ENCODE results near the gene DFFA.

Gene DFFA

DNA sequence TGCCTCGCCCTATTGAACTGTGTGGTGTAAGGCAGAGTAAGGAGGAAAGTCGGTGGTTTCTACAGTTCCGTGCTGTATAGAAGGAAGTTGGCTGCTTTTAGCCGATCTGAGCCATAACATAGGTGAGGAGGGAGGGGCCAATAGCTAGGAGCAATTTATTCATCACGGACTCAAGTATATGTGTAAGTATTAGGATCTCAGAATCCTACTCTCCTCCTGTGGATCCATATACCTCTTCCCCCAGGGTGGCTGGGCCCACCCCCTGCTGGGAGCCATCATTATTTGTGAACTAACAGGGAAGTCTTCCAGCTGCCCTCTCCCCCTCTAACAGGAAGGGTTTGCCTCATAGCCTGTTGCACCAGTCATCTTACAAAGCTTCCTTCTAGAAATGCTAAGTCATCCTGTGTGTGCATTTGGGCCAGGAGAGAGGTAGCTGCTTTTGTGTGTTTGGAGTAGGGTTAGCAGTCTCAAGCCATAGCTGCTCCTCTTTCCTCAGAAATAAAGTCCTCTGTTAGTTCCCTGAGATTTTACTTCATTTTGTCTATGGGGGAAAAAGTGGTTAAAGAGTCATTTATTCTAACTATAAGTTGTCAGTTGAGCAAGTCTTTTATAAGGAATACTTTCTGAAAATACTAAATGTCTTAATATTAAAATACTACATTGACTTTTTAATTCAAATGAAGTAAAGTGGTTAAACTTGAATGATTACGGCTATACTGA lies 57.0 kb downstream of the DFFA start:
- Histone ChIP-seq H3K4me3 (ENCODE audit: insufficient read length, low read depth) (no peak overlapping the region), H3K9me3 (ENCODE audit: insufficient read depth, low read length) (no peaks in the 10 kb centered on the region), H3K27me3 (ENCODE audit: insufficient read depth, insufficient read length) (no peaks in the 10 kb centered on the region), H3K4me1 (ENCODE audit: insufficient read depth, insufficient read length) (peaks cover 2% of the 10 kb centered on the region), H3K36me3 (ENCODE audit: insufficient read depth, insufficient read length, low read length) (peaks cover 92% of the 10 kb centered on the region), H3K9ac (ENCODE audit: insufficient read length, low read depth) (no peak overlapping the region)
- no peak for DNase-seq (ENCODE audit: low read depth, low spot score)
- TF ChIP-seq ZNF274 (IDR thresholded peaks at IDR 0.05; ENCODE audit: low read depth, low read length) (no peak), SUZ12 (IDR thresholded peaks at IDR 0.05; ENCODE audit: extremely low read depth, insufficient read depth, insufficient read length) (no peak), YY1 (IDR thresholded peaks at IDR 0.05; ENCODE audit: insufficient read depth, insufficient read length) (no peak)

DNA sequence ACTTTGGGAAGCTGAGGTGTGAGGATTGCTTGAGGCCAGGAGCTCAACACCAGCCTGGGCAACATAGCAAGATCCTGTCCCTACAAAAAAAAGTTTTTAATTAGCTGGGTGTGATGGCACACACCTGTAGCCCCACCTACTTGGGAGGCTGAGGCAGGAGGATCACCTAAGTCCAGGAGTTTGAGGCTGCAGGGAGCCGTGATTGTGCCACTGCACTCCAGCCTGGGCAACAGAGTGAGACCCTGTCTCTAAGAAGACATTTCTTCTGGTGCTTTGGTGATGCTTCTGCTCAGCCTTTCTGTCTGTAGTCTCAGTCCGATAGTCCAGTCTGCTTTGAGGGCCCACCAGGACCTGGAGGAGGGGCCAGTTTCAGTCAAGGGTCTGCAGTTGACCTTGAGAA lies 65.1 kb downstream of the DFFA start:
- TF ChIP-seq SUZ12 (IDR thresholded peaks at IDR 0.05; ENCODE audit: extremely low read depth, insufficient read depth, insufficient read length) = no peak
- no peak for TF ChIP-seq ZNF274 (IDR thresholded peaks at IDR 0.05; ENCODE audit: low read depth, low read length)
- TF ChIP-seq YY1 (IDR thresholded peaks at IDR 0.05; ENCODE audit: insufficient read depth, insufficient read length) = no peak
- Histone ChIP-seq H3K4me3 (ENCODE audit: insufficient read length, low read depth) (no peak overlapping the region), H3K27me3 (ENCODE audit: insufficient read depth, insufficient read length) (no peaks in the 10 kb centered on the region)

More for the DNA sequence above, 65.1 kb downstream of the DFFA start:
- Histone ChIP-seq H3K4me1 (ENCODE audit: insufficient read depth, insufficient read length) (no peaks in the 10 kb centered on the region), H3K9ac (ENCODE audit: insufficient read length, low read depth) (no peak overlapping the region), H3K9me3 (ENCODE audit: insufficient read depth, low read length) (no peaks in the 10 kb centered on the region), H3K36me3 (ENCODE audit: insufficient read depth, insufficient read length, low read length) (peaks cover 93% of the 10 kb centered on the region)
- DNase-seq (ENCODE audit: low read depth, low spot score) = no peak
